HG02840 (cell line): ENCODE measurements around the gene SMYD1.

ENCODE experiments used
- ATAC-seq: cut with Tn5 transposase; IDR thresholded peaks from one replicate; pipeline ENCODE4 v1.9.1; 2021; ENCODE audit warnings: mild to moderate bottlenecking, moderate library complexity, moderate number of reproducible peaks; ENCODE audit not compliant: unreplicated experiment, low FRiP score

SMYD1 gene

GRCh38 chr2:88137833-88138232 is 70.2 kb downstream of the SMYD1 start:
- ATAC-seq = no peak

GRCh38 chr2:88139203-88139702 is 71.6 kb downstream of the SMYD1 start:
- no peak for ATAC-seq

GRCh38 chr2:88139804-88140203 is 72.2 kb downstream of the SMYD1 start:
- ATAC-seq = no peak

GRCh38 chr2:88141952-88142351 is 74.3 kb downstream of the SMYD1 start:
- no peak for ATAC-seq

GRCh38 chr2:88144271-88144670 is 76.6 kb downstream of the SMYD1 start:
- ATAC-seq = no peak

GRCh38 chr2:88144914-88145497 is 77.4 kb downstream of the SMYD1 start:
- no peak for ATAC-seq

GRCh38 chr2:88146590-88146989 is 79.0 kb downstream of the SMYD1 start:
- no peak for ATAC-seq

- ATAC-seq = no peak
Measured at GRCh38 chr2:88147145-88147544, 79.5 kb downstream of the SMYD1 start.

- ATAC-seq = no peak
Measured at GRCh38 chr2:88148929-88149438, 81.4 kb downstream of the SMYD1 start.

- ATAC-seq = no peak
Measured at GRCh38 chr2:88159481-88159880, 91.9 kb downstream of the SMYD1 start.

GRCh38 chr2:88159955-88160415 is 92.4 kb downstream of the SMYD1 start:
- ATAC-seq = no peak

GRCh38 chr2:88160517-88160916 is 92.9 kb downstream of the SMYD1 start:
- no peak for ATAC-seq

- ATAC-seq = no peak
Measured at GRCh38 chr2:88161446-88162244, 94.0 kb downstream of the SMYD1 start.
